Measurements from ENCODE around the gene STK36. TPM values are rescaled to one million over a fixed set of nuclear protein-coding genes. Genes with fewer than 3 reads are reported as not detected.
A peak's percentile ranks its signal among the peaks of the same experiment; 100 is the strongest.

Gene STK36
- total and polyA plus RNA-seq, 2 donors (not counting 3 experiments of a cell fraction or from before 2014, with no cell fraction given): 40.9 to 65.2 TPM

DNA sequence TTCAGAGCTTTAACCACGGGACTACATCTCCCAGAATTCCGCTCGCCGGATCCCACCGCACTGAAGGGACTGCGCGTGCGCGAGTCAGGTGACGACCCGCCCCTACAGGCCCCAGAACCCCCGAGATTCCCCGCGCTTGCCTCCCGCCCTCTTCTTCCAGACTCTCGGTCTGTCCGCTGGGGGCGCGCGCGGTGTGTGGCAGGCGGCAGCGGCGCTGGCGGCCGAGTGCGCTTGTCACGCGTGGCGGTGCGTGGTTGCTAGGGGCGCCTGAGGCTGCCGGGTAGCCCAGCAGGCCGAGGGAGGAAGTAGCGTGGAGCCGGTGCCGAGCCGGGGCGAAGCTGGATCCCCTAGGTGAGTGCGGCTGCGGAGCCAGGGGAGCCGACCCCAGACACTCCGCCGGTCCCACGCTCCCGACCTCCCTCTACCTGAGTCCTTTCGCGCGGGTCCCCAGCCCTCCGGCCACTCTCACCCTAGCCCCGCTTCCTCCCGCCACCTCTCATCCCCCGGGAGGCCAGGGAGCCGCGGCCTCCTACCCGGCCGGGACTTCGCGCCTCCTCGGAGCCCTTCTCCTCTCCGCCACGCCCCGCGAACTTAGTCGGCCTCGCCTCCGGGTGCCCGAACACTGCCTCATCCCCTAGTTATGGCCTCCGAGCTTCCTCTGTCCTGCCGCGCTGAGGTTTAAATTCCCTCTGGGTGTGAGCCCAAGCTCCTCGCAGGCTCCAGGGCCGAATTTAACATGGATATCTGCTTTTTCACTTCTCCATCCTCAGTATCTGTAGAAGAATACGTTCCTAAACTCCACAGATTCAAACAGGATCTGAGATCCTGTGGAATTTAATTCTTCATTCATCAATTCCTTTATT, 39.0 kb downstream of the STK36 start, which contains the start of gene TTLL4:
TTLL4 (plus strand) TSS at position 149 of the 863 bp plus-strand sequence. CDS start 26,842 bp downstream, outside the sequence.
- POLR2A ChIA-PET: interaction anchor here (1.1 kb wide), 1 partner anchor 71 kb away, joined by 3 read pairs; no protein-coding TSS in a partner anchor
- FAIRE-seq: peak; percentile 99
- CTCF ChIA-PET: interaction anchor here (0.6 to 3.9 kb wide), 26 partner anchors 8 to 448 kb away, joined by 3 to 45 read pairs (median 6); partner anchors contain the start of genes BCS1L, CYP27A1, PLCD4 and RNF25

More for the DNA sequence above, 39.0 kb downstream of the STK36 start, which contains the start of gene TTLL4:
- intact Hi-C loops (cut with micrococcal nuclease): loop anchor here (1.0 kb wide), 3 partner anchors 20 to 136 kb away; no protein-coding TSS in a partner anchor
- TSS peak; percentile 45 for BruUV-seq (replicated peaks)
- Histone ChIP-seq H4K20me1 (replicated peaks; ENCODE audit: control insufficient read depth, extremely low read depth, insufficient read depth, low read length) (no peaks in the 10 kb centered on the region), H3K4me1 (ENCODE audit: control insufficient read depth, extremely low read depth, insufficient read depth, low read length) (peaks cover 14% of the 10 kb centered on the region), H2AFZ (ENCODE audit: low read depth, low read length) (peak within 1 kb of the TSS; percentile 96), H3K4me2 (ENCODE audit: insufficient read depth, low read length) (peak within 1 kb of the TSS; percentile 94), H3K27me3 (ENCODE audit: control insufficient read depth in 2 of 2, insufficient read depth in 2 of 2, low read length in 2 of 2) (no peaks in the 10 kb centered on the region), H3K9ac (replicated peaks; ENCODE audit: extremely low read depth, insufficient read depth, low read length) (peak within 1 kb of the TSS; percentile 87), H3K4me3 (replicated peaks in 1 of 3; ENCODE audit: insufficient read depth in 1 of 3, low read depth in 1 of 3, low read length in 3 of 3) (peak within 1 kb of the TSS; percentile 89 to 98 (median 93)), H3K79me2 (ENCODE audit: control insufficient read depth, insufficient read depth, low read length) (peaks cover 39% of the 10 kb centered on the region), H3K36me3 (ENCODE audit: control insufficient read depth in 2 of 2, extremely low read depth in 1 of 2, insufficient read depth in 2 of 2, low read length in 2 of 2) (no peaks in the 10 kb centered on the region), H3K9me3 (replicated peaks; ENCODE audit: control insufficient read depth, insufficient read depth, low read length) (no peaks in the 10 kb centered on the region), H3K9me1 (replicated peaks; ENCODE audit: control insufficient read depth, extremely low read depth, insufficient read depth, low read length) (no peaks in the 10 kb centered on the region), H3K27ac (ENCODE audit: insufficient read depth, low read depth, low read length) (peak within 1 kb of the TSS; percentile 60)
- dilution Hi-C loops (cut with MboI; ENCODE audit: extremely low pct_ligation_motif_present, low sequenced_read_pairs): no loop called here
- TF ChIP-seq POLR2A (IDR thresholded peaks at IDR 0.05; ENCODE audit: low read depth, low read length): peak; percentile 84
- TF ChIP-seq, protein P1, sequence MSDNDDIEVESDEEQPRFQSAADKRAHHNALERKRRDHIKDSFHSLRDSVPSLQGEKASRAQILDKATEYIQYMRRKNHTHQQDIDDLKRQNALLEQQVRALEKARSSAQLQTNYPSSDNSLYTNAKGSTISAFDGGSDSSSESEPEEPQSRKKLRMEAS (IDR thresholded peaks at IDR 0.05; ENCODE audit: insufficient read depth, insufficient read length): peak; percentile 44
- TF ChIP-seq MYC (IDR thresholded peaks at IDR 0.05; ENCODE audit: low read depth, low read length): no peak
- no peak for TF ChIP-seq EZH2 (IDR thresholded peaks at IDR 0.05; ENCODE audit: borderline replicate concordance, low read depth, low read length, severe bottlenecking)
- peak; percentile 81 to 82 for TF ChIP-seq CTCF (IDR thresholded peaks at IDR 0.05; ENCODE audit: extremely low read depth in 1 of 2, insufficient read depth in 1 of 2, low read depth in 1 of 2, low read length in 2 of 2)
- peak; percentile 81 for TF ChIP-seq POLR2AphosphoS5 (IDR thresholded peaks at IDR 0.05; ENCODE audit: insufficient read depth, low read depth, low read length)
- DNase-seq (ENCODE audit: low read depth, low spot score): peak; percentile 95
